Endothelial cell of umbilical vein (primary cell): ENCODE results near the gene AGRN.

Experiments
- EZH2 ChIP-seq: IDR thresholded peaks from 2 replicates; pipeline ENCODE4 v1.6.1; 2012; ENCODE audit warnings: borderline replicate concordance, low read depth, mild to moderate bottlenecking, moderate library complexity, low read length, inconsistent platforms; ENCODE audit not compliant: severe bottlenecking
- FOS ChIP-seq: IDR thresholded peaks from 2 replicates; pipeline ENCODE4 v1.6.1; 2011; ENCODE audit warnings: mild to moderate bottlenecking, low read length, moderate library complexity, borderline replicate concordance; ENCODE audit not compliant: insufficient read depth
- GATA2 ChIP-seq: IDR thresholded peaks from 2 replicates; pipeline ENCODE4 v1.7.0; 2011; ENCODE audit warnings: low read depth, mild to moderate bottlenecking, moderate library complexity, mixed read lengths, low read length; ENCODE audit not compliant: insufficient read length, insufficient read depth
- MAX ChIP-seq: IDR thresholded peaks from 2 replicates; pipeline ENCODE4 v1.6.1; 2011; ENCODE audit not compliant: insufficient read depth, insufficient read length
- POLR2AphosphoS5 ChIP-seq: IDR thresholded peaks from 2 replicates; pipeline ENCODE4 v1.6.1; 2012; ENCODE audit warnings: low read depth, mild to moderate bottlenecking, control low read depth, low read length, moderate library complexity; ENCODE audit not compliant: insufficient read depth
- TF ChIP-seq, protein P1 (sequence below), 2 donors: IDR thresholded peaks; 1 replicate in 1 of 2; 2 replicates in 1 of 2; pipeline ENCODE4 v1.5.1; 2011; ENCODE audit warnings: low read length in 2 of 2, mild to moderate bottlenecking in 2 of 2, moderate library complexity in 2 of 2, control low read depth in 1 of 2, inconsistent platforms in 1 of 2, low read depth in 1 of 2; ENCODE audit not compliant: insufficient read depth in 1 of 2; ENCODE audit errors: extremely low read depth in 1 of 2

DNA sequence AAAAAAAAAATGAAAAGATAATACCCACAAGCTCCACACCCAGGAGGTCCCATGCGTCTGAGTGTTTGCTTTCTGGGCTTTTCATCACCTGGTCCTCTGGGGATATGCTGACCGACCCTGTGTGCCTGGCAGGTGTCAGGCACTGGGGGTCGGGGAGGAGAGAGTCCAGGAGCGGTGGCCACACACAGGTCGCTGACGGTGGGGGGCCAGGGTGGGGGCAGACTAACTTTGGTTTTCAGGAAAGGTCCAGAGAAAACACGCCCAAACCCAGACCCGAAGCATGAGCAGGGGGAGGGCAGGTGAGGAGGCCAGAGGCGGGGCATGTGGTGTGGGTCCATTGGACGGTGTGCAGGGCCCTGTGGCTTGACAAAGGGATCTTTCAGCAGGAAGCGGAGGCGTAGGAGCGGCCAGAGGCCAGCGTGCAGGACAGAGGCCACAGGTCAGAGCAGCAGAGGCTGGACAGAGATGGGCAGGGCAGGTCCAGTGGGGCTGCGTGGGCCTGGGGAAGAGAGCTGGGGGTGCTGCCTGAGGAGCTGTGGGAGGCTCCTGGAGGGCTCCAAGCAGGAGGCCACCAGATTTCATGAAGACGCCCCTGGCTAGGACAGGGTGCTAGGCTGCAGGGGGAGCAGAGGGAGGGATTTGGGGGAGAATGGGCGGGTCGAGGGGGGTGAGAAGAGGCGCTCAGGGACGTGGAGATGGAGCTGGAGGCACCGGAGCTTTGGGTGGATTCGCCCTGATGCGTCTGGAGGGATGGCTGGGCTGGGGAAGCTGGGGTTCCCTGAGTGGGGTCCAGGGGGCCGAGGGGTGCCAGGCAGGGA, 38.4 kb downstream of the AGRN start:
- TF ChIP-seq, protein P1, sequence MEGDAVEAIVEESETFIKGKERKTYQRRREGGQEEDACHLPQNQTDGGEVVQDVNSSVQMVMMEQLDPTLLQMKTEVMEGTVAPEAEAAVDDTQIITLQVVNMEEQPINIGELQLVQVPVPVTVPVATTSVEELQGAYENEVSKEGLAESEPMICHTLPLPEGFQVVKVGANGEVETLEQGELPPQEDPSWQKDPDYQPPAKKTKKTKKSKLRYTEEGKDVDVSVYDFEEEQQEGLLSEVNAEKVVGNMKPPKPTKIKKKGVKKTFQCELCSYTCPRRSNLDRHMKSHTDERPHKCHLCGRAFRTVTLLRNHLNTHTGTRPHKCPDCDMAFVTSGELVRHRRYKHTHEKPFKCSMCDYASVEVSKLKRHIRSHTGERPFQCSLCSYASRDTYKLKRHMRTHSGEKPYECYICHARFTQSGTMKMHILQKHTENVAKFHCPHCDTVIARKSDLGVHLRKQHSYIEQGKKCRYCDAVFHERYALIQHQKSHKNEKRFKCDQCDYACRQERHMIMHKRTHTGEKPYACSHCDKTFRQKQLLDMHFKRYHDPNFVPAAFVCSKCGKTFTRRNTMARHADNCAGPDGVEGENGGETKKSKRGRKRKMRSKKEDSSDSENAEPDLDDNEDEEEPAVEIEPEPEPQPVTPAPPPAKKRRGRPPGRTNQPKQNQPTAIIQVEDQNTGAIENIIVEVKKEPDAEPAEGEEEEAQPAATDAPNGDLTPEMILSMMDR (IDR thresholded peaks at IDR 0.05; ENCODE audit: extremely low read depth in 1 of 2, insufficient read depth in 1 of 2, low read depth in 1 of 2, low read length in 2 of 2): no peak
- TF ChIP-seq POLR2AphosphoS5 (no peak), EZH2 (no peak), FOS (no peak), GATA2 (no peak), MAX (no peak)
